Fibroblast of villous mesenchyme (primary cell): ENCODE measurements around the gene SCYL3. TPM values are rescaled to one million over a fixed set of nuclear protein-coding genes. Genes with fewer than 3 reads are reported as not detected.
"Not testable (repeated sequence)": the region's sequence is repeated elsewhere in the genome, so short reads cannot be mapped to it uniquely, and the experiment has no call there.

Experiments used
- DNase-seq: peaks from one replicate; pipeline ENCODE4 v3.0.0-alpha.2; 2010; ENCODE audit warnings: low read depth
- H3K4me3 ChIP-seq: 2 replicates; pipeline ENCODE4 v1.5.1; 2011; ENCODE audit warnings: low read depth, mild to moderate bottlenecking, low read length
- CTCF ChIP-seq: IDR thresholded peaks from 2 replicates; pipeline ENCODE4 v1.5.1; 2012; ENCODE audit warnings: low read depth, mild to moderate bottlenecking, low read length; ENCODE audit not compliant: insufficient read depth
- total RNA-seq: library from RNA; depleted of rRNA; stranded (reverse); fragments of >200 nt; gene quantifications from 2 replicates; pipeline ENCODE4 v1.2.3, GENCODE V29; 2012

SCYL3 gene
- total RNA-seq, 1 donor, result 10.4 TPM

- TF ChIP-seq CTCF, result peak; percentile 66
- DNase-seq, result peak; percentile 59
- H3K4me3 ChIP-seq, result no peak overlapping the region
Measured at GRCh38 chr1:169928438-169929209, 34.9 kb upstream of the SCYL3 start.

- no peak for TF ChIP-seq CTCF
- no peak overlapping the region for H3K4me3 ChIP-seq
- DNase-seq, result no peak
Measured at GRCh38 chr1:169925505-169926482, 32.1 kb upstream of the SCYL3 start.

- DNase-seq, result no peak
- TF ChIP-seq CTCF, result no peak
- H3K4me3 ChIP-seq, result no peak overlapping the region
Measured at GRCh38 chr1:169924829-169925228, 31.1 kb upstream of the SCYL3 start.

GRCh38 chr1:169924063-169924462 is 30.4 kb upstream of the SCYL3 start:
- no peak for DNase-seq
- H3K4me3 ChIP-seq, result no peak overlapping the region
- TF ChIP-seq CTCF, result no peak

- DNase-seq, result no peak
- H3K4me3 ChIP-seq, result no peak overlapping the region
- no peak for TF ChIP-seq CTCF
Measured at GRCh38 chr1:169921080-169921479, 27.4 kb upstream of the SCYL3 start.

GRCh38 chr1:169918927-169919326 is 25.2 kb upstream of the SCYL3 start:
- no peak for DNase-seq
- H3K4me3 ChIP-seq, result no peak overlapping the region
- TF ChIP-seq CTCF, result no peak

GRCh38 chr1:169918220-169918619 is 24.5 kb upstream of the SCYL3 start:
- not testable (repeated sequence) for DNase-seq, H3K4me3 ChIP-seq
